SIG-M5 (cell line): ENCODE measurements around the gene RIMBP2.
"Not testable (repeated sequence)": the region's sequence is repeated elsewhere in the genome, so short reads cannot be mapped to it uniquely, and the experiment has no call there.

Source experiments
- DNase-seq: peaks from one replicate; lab custom pipeline; 2025; lab: John Stamatoyannopoulos, UW

Gene RIMBP2

GRCh38 chr12:130739571-130739970 lies 23.5 kb upstream of the RIMBP2 start:
- DNase-seq: no peak

- not testable (repeated sequence) for DNase-seq
Measured at GRCh38 chr12:130738403-130738802, 22.3 kb upstream of the RIMBP2 start.

GRCh38 chr12:130737731-130738130 lies 21.6 kb upstream of the RIMBP2 start:
- no peak for DNase-seq

GRCh38 chr12:130729344-130729743 lies 13.2 kb upstream of the RIMBP2 start:
- DNase-seq: no peak

- DNase-seq: no peak
Measured at GRCh38 chr12:130728158-130729058, 12.3 kb upstream of the RIMBP2 start.

GRCh38 chr12:130719263-130719859 lies 3.3 kb upstream of the RIMBP2 start:
- DNase-seq: no peak

- no peak for DNase-seq
Measured at GRCh38 chr12:130717752-130718151, 1.7 kb upstream of the RIMBP2 start.

GRCh38 chr12:130716969-130717366 lies 869 bp upstream of the RIMBP2 start:
- no peak for DNase-seq

GRCh38 chr12:130715150-130715997 lies 725 bp downstream of the RIMBP2 start:
- DNase-seq: no peak

GRCh38 chr12:130714591-130715149 lies 1.4 kb downstream of the RIMBP2 start:
- DNase-seq: no peak

- no peak for DNase-seq
Measured at GRCh38 chr12:130714091-130714590, 2.0 kb downstream of the RIMBP2 start.

- no peak for DNase-seq
Measured at GRCh38 chr12:130713581-130713991, 2.5 kb downstream of the RIMBP2 start.

- DNase-seq: no peak
Measured at GRCh38 chr12:130712346-130713065, 3.6 kb downstream of the RIMBP2 start.

- DNase-seq: no peak
Measured at GRCh38 chr12:130711756-130712155, 4.3 kb downstream of the RIMBP2 start.

GRCh38 chr12:130710733-130711080 lies 5.4 kb downstream of the RIMBP2 start:
- no peak for DNase-seq

GRCh38 chr12:130709971-130710732 lies 5.9 kb downstream of the RIMBP2 start:
- no peak for DNase-seq

GRCh38 chr12:130709151-130709970 lies 6.7 kb downstream of the RIMBP2 start:
- no peak for DNase-seq

- no peak for DNase-seq
Measured at GRCh38 chr12:130708648-130709047, 7.5 kb downstream of the RIMBP2 start.

GRCh38 chr12:130707571-130707891 lies 8.6 kb downstream of the RIMBP2 start:
- DNase-seq: no peak
